DMS53 treated with DMSO at 0.1 percent for 48 hours (cell line): ENCODE results near the gene AAMDC.
A peak's percentile ranks its signal among the peaks of the same experiment; 100 is the strongest.
"Not testable (repeated sequence)": the region's sequence is repeated elsewhere in the genome, so short reads cannot be mapped to it uniquely, and the experiment has no call there.

Experiments used
- DNase-seq: peaks from one replicate; lab custom pipeline; 2025; ENCODE audit not compliant: unreplicated experiment; lab: John Stamatoyannopoulos, UW

AAMDC gene

GRCh38 chr11:77819921-77820564, 901 bp upstream of the AAMDC start:
- peak; percentile 84 for DNase-seq

- peak; percentile 67 for DNase-seq
Observed at GRCh38 chr11:77821349-77821851, 456 bp downstream of the AAMDC start.

- DNase-seq: not testable (repeated sequence)
Observed at GRCh38 chr11:77822126-77822525, 1.2 kb downstream of the AAMDC start.

- DNase-seq: no peak
Observed at GRCh38 chr11:77823775-77824174, 2.8 kb downstream of the AAMDC start.

- DNase-seq: no peak
Observed at GRCh38 chr11:77828926-77829325, 8.0 kb downstream of the AAMDC start.

GRCh38 chr11:77833302-77833701, 12.4 kb downstream of the AAMDC start:
- no peak for DNase-seq

GRCh38 chr11:77842441-77843121, 21.6 kb downstream of the AAMDC start:
- no peak for DNase-seq

GRCh38 chr11:77843700-77844099, 22.8 kb downstream of the AAMDC start:
- not testable (repeated sequence) for DNase-seq

- DNase-seq: no peak
Observed at GRCh38 chr11:77851503-77851902, 30.6 kb downstream of the AAMDC start.

- DNase-seq: no peak
Observed at GRCh38 chr11:77854838-77855237, 33.9 kb downstream of the AAMDC start.

- DNase-seq: not testable (repeated sequence)
Observed at GRCh38 chr11:77857906-77858457, 37.0 kb downstream of the AAMDC start.

GRCh38 chr11:77861444-77861843, 40.5 kb downstream of the AAMDC start:
- DNase-seq: not testable (repeated sequence)

- DNase-seq: no peak
Observed at GRCh38 chr11:77865805-77866204, 44.9 kb downstream of the AAMDC start.

- DNase-seq: no peak
Observed at GRCh38 chr11:77866336-77866735, 45.4 kb downstream of the AAMDC start.

- DNase-seq: no peak
Observed at GRCh38 chr11:77868744-77869143, 47.8 kb downstream of the AAMDC start.

- DNase-seq: no peak
Observed at GRCh38 chr11:77871855-77872254, 50.9 kb downstream of the AAMDC start.

GRCh38 chr11:77873345-77873744, 52.4 kb downstream of the AAMDC start:
- DNase-seq: no peak

GRCh38 chr11:77874206-77874605, 53.3 kb downstream of the AAMDC start:
- DNase-seq: no peak

GRCh38 chr11:77876045-77876444, 55.1 kb downstream of the AAMDC start:
- DNase-seq: no peak

GRCh38 chr11:77878247-77878646, 57.3 kb downstream of the AAMDC start:
- DNase-seq: not testable (repeated sequence)

GRCh38 chr11:77879218-77879617, 58.3 kb downstream of the AAMDC start:
- DNase-seq: no peak

GRCh38 chr11:77882396-77882795, 61.5 kb downstream of the AAMDC start:
- no peak for DNase-seq
